ENCODE measurements around the gene BEND6.

DNA sequence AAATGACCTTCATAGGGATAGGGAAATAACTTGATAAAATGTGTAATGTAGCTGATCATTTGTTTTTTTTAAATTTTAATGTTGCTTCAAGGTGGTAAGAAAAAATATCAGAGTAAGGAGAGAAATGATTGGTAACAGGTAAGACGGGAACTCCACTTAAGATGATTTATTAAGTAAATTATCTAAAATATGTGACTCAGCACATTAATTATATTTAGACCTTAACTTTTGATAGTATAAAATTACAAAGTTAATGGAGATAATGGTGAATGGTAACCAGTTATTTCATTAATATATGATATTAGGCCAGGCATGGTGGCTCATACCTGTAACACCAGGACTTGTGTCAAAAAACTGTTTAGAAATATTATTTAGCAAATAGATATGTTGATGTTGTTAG lies 10.2 kb downstream of the BEND6 start:
- TF ChIP-seq YY1 (IDR thresholded peaks at IDR 0.05; ENCODE audit: low read depth) (no peak), EZH2phosphoT487 (IDR thresholded peaks at IDR 0.05; ENCODE audit: borderline replicate concordance, low read depth) (no peak), POLR2AphosphoS5 (IDR thresholded peaks at IDR 0.05; ENCODE audit: low read depth, low read length) (no peak), NRF1 (IDR thresholded peaks at IDR 0.05; ENCODE audit: low read depth, low read length) (no peak), SIN3A (IDR thresholded peaks at IDR 0.05; ENCODE audit: borderline replicate concordance, low read depth, low read length) (no peak), TAF1 (IDR thresholded peaks at IDR 0.05; ENCODE audit: borderline replicate concordance, low read depth, low read length) (no peak), RFX5 (IDR thresholded peaks at IDR 0.05; ENCODE audit: low read length) (no peak), GATA2 (CRISPR knock-in tag; IDR thresholded peaks at IDR 0.05) (no peak), EP300 (IDR thresholded peaks at IDR 0.05; ENCODE audit: borderline replicate concordance in 1 of 2, low read depth in 1 of 2, low read length in 1 of 2) (no peak)
- TF ChIP-seq, protein P1, sequence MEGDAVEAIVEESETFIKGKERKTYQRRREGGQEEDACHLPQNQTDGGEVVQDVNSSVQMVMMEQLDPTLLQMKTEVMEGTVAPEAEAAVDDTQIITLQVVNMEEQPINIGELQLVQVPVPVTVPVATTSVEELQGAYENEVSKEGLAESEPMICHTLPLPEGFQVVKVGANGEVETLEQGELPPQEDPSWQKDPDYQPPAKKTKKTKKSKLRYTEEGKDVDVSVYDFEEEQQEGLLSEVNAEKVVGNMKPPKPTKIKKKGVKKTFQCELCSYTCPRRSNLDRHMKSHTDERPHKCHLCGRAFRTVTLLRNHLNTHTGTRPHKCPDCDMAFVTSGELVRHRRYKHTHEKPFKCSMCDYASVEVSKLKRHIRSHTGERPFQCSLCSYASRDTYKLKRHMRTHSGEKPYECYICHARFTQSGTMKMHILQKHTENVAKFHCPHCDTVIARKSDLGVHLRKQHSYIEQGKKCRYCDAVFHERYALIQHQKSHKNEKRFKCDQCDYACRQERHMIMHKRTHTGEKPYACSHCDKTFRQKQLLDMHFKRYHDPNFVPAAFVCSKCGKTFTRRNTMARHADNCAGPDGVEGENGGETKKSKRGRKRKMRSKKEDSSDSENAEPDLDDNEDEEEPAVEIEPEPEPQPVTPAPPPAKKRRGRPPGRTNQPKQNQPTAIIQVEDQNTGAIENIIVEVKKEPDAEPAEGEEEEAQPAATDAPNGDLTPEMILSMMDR (IDR thresholded peaks at IDR 0.05) = no peak
